ENCODE measurements around the gene PLXNB1.

Gene PLXNB1

DNA sequence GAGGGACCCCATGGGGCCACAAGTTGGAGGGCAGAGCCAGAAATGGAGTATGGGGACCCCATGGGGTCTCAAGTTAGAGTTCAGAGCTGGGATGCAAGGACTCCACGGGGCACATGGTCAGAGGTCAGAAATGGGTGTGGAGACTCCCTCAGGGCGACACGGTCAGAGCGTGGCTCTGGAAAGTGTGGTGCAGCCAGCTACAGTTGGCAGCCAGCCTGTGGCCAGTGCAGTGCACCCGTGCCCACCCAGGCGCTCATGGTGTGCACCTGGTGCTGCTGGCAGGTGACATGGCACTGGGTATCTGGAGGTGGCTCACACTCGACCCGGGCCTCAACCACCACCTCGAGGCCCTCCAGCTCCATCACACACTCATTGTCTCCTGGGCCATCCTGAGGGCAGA is 11.2 kb downstream of the PLXNB1 start:
- H3F3A ChIP-seq (ENCODE audit: insufficient read depth, low read length): no peaks in the 10 kb centered on the region
- no peaks in the 10 kb centered on the region for H4K20me1 ChIP-seq (ENCODE audit: insufficient read depth, low read length)
- no peak overlapping the region for H3K4me3 ChIP-seq (ENCODE audit: low read depth, low read length, poor library complexity, severe bottlenecking)
- no peaks in the 10 kb centered on the region for H3K4me1 ChIP-seq (ENCODE audit: insufficient read depth, low read length, severe bottlenecking)
- H3K79me2 ChIP-seq (ENCODE audit: insufficient read depth, low read length): no peaks in the 10 kb centered on the region
- H2AFZ ChIP-seq (ENCODE audit: low read length): no peak overlapping the region
- H3K27me3 ChIP-seq (ENCODE audit: insufficient read depth, low read length): peaks cover 6% of the 10 kb centered on the region
- TF ChIP-seq CTCF (IDR thresholded peaks at IDR 0.05; ENCODE audit: low read length) (no peak), EZH2 (IDR thresholded peaks at IDR 0.05; ENCODE audit: borderline replicate concordance, low read length) (no peak)
- no peak overlapping the region for H3K4me2 ChIP-seq (ENCODE audit: low read length)
- H3K9me3 ChIP-seq (ENCODE audit: low read length): no peaks in the 10 kb centered on the region
- H3K27ac ChIP-seq (ENCODE audit: low read depth, low read length, poor library complexity, severe bottlenecking): no peak overlapping the region
- H3K36me3 ChIP-seq (ENCODE audit: insufficient read depth, low read length): no peaks in the 10 kb centered on the region
- no peaks in the 10 kb centered on the region for H3K9me2 ChIP-seq (ENCODE audit: low read depth, low read length)
- H3K9ac ChIP-seq (ENCODE audit: low read length): no peak overlapping the region

- H3K4me1 ChIP-seq (ENCODE audit: insufficient read depth, low read length, severe bottlenecking): no peaks in the 10 kb centered on the region
- no peak overlapping the region for H3K4me3 ChIP-seq (ENCODE audit: low read depth, low read length, poor library complexity, severe bottlenecking)
- H3K27ac ChIP-seq (ENCODE audit: low read depth, low read length, poor library complexity, severe bottlenecking): no peak overlapping the region
- no peaks in the 10 kb centered on the region for H4K20me1 ChIP-seq (ENCODE audit: insufficient read depth, low read length)
- no peak overlapping the region for H3K4me2 ChIP-seq (ENCODE audit: low read length)
- no peaks in the 10 kb centered on the region for H3F3A ChIP-seq (ENCODE audit: insufficient read depth, low read length)
- H3K79me2 ChIP-seq (ENCODE audit: insufficient read depth, low read length): no peaks in the 10 kb centered on the region
- peaks cover 6% of the 10 kb centered on the region for H3K27me3 ChIP-seq (ENCODE audit: insufficient read depth, low read length)
- no peak overlapping the region for H2AFZ ChIP-seq (ENCODE audit: low read length)
- no peaks in the 10 kb centered on the region for H3K9me3 ChIP-seq (ENCODE audit: low read length)
- H3K9me2 ChIP-seq (ENCODE audit: low read depth, low read length): no peaks in the 10 kb centered on the region
- no peak for TF ChIP-seq CTCF (IDR thresholded peaks at IDR 0.05; ENCODE audit: low read length)
- TF ChIP-seq EZH2 (IDR thresholded peaks at IDR 0.05; ENCODE audit: borderline replicate concordance, low read length): no peak
- no peak overlapping the region for H3K9ac ChIP-seq (ENCODE audit: low read length)
- H3K36me3 ChIP-seq (ENCODE audit: insufficient read depth, low read length): no peaks in the 10 kb centered on the region
Measured at GRCh38 chr3:48418140-48418539, 11.7 kb downstream of the PLXNB1 start.

- Histone ChIP-seq H2AFZ (ENCODE audit: low read length) (no peak overlapping the region), H3K4me3 (ENCODE audit: low read depth, low read length, poor library complexity, severe bottlenecking) (no peak overlapping the region), H3K9ac (ENCODE audit: low read length) (no peak overlapping the region), H3K79me2 (ENCODE audit: insufficient read depth, low read length) (no peaks in the 10 kb centered on the region), H3K4me1 (ENCODE audit: insufficient read depth, low read length, severe bottlenecking) (no peaks in the 10 kb centered on the region), H4K20me1 (ENCODE audit: insufficient read depth, low read length) (no peaks in the 10 kb centered on the region), H3K4me2 (ENCODE audit: low read length) (no peak overlapping the region), H3K27ac (ENCODE audit: low read depth, low read length, poor library complexity, severe bottlenecking) (no peak overlapping the region), H3F3A (ENCODE audit: insufficient read depth, low read length) (no peaks in the 10 kb centered on the region), H3K27me3 (ENCODE audit: insufficient read depth, low read length) (peaks cover 6% of the 10 kb centered on the region), H3K36me3 (ENCODE audit: insufficient read depth, low read length) (no peaks in the 10 kb centered on the region), H3K9me3 (ENCODE audit: low read length) (no peaks in the 10 kb centered on the region), H3K9me2 (ENCODE audit: low read depth, low read length) (no peaks in the 10 kb centered on the region)
- no peak for TF ChIP-seq CTCF (IDR thresholded peaks at IDR 0.05; ENCODE audit: low read length)
- TF ChIP-seq EZH2 (IDR thresholded peaks at IDR 0.05; ENCODE audit: borderline replicate concordance, low read length): no peak
Measured at GRCh38 chr3:48417529-48418108, 12.3 kb downstream of the PLXNB1 start.
